Activated naive CD4-positive, alpha-beta T cell treated with Interleukin-2 at 50 U/mL for 16 hours (primary cell): ENCODE data around the gene PRKAG1.

ENCODE experiments used
- DNase-seq: peaks from one replicate; pipeline ENCODE4 v3.0.0-alpha.2; 2020

PRKAG1 gene

GRCh38 chr12:48980389-48980952 is 38.1 kb downstream of the PRKAG1 start:
- DNase-seq, result peak; percentile 49

DNA sequence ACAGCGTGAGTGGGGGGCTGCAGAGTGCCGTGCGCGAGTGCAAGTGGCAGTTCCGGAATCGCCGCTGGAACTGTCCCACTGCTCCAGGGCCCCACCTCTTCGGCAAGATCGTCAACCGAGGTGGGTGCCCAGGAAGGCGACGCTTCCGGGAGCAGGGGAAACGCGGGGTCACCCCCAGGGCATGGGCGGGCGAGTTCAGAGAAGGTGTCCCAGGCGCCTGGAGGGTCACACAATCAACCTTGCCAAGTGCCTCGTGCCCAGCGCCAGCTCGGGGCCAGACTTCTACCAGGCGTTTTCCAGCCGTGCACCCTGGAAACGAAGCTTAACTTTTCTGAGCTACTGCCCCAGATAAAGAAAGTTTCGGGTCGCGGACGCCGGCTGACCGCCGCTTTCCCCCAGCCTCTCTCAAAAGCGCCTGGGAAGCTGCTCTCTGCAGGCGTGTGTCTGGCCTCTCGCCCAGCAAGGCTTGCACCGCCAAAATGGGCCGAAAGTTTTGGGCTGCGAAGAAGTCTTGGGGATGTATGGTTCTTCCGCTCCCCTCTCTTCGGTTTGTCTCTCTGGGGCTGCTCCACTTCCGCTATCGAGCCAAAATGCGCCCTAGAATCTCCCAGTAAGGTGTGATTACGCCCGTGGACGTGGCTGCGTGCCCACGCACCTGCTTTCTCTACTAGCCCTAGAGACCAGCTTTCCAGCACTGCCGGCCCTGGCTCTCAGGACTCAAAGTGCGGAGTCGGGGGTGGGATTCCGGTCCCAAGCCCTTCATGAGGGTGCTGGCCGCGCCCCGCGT is 38.8 kb downstream of the PRKAG1 start:
- peak; percentile 40 for DNase-seq

GRCh38 chr12:48978741-48979601 is 39.6 kb downstream of the PRKAG1 start:
- peak; percentile 18 for DNase-seq

- DNase-seq, result peak; percentile 24
Observed at GRCh38 chr12:48978291-48978740, 40.3 kb downstream of the PRKAG1 start, which contains the start of gene WNT1. WNT1 (plus strand) TSS chr12:48978322; CDS start chr12:48978651, 329 bp downstream.

- DNase-seq, result peak; percentile 87
Observed at GRCh38 chr12:48977290-48978281, 41.0 kb downstream of the PRKAG1 start.

GRCh38 chr12:48973941-48974673 is 44.5 kb downstream of the PRKAG1 start:
- peak; percentile 44 for DNase-seq

GRCh38 chr12:48973531-48973930 is 45.0 kb downstream of the PRKAG1 start:
- DNase-seq, result no peak

- DNase-seq, result no peak
Observed at GRCh38 chr12:48972952-48973483, 45.6 kb downstream of the PRKAG1 start.

GRCh38 chr12:48972213-48972951 is 46.2 kb downstream of the PRKAG1 start:
- peak; percentile 58 for DNase-seq

GRCh38 chr12:48970702-48971334 is 47.8 kb downstream of the PRKAG1 start:
- no peak for DNase-seq

DNA sequence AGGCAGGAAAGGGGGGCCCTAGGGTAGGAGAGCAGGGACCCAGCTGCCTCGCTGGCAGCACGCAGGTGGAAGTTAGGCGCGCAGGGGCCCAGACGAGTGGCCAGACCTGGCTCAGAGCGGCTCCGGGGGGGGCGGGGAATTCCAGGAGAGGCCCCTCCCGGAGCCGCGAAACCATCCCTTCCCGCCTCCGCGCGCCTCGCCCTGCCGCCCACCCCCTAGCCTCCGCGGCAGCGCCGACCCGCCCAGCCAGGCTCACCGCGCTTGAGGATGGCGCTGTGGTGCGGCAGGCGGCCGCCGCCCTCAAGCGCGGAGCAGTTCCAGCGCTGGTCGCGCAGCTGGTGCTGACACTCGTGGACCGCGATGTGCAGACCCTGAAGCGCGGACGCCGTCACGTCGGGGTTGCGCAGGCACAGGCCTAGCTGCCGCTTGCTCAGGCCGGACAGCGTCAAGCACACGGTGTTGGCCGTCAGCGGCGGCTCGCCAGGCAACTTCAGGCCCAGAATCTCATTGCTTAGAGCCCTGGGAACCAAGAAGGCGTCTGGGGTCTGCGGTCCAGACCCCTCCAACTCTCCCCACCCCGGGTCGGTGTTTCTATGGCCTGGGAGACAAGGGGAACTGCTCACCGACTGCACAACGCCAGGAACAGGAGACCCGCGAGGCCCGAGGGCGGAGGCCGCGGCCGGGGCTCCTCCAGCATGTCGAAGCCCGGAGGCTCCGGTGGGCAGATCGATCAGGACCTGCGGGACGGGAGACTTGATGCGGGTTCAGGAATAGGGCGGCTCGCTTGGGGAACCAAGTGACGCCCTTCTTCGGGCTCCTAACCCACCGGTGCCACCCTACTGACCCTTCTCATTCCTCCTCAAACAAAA is 48.5 kb downstream of the PRKAG1 start:
- peak; percentile 55 for DNase-seq

- DNase-seq, result no peak
Observed at GRCh38 chr12:48969160-48969771, 49.3 kb downstream of the PRKAG1 start.

DNA sequence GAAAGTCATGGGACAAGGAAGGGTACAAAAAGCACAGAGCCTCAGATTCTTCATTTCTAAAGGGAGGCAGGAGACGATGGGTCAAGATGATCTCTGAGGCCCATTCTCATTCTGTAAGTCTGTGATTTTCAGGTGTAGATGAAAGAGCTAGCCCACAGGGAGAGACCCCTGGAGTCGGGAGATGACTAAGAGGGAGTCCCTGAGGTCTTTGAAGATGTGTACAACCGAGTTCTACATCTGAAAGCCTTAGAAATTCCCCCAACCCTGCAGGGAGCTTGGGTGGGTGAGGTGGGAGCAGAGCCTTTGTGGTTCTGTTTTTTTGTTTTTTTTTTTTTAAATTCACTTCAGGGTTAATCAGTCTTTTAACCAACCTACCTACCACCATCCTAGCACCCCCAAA is 50.1 kb downstream of the PRKAG1 start:
- DNase-seq, result no peak

DNA sequence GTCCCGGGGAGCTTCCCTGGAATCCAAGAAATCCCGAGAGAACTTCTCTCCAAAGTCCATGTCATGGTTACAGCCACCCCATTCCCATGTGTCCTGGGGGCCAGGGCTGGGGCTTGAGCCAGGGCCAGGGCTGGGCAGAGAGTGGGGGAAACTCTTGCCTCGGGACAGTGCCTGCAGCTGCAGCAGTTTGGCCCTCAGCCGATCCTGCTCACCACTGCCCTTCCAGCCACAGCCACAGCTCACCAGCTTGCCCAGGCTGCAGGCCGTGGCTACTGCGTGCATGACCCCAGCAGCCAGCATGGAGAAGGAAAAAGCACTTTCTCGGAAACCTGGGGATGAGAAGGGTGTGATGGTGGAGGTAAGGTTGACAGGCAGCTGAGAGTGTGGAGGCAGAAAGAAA is 50.6 kb downstream of the PRKAG1 start:
- no peak for DNase-seq

DNA sequence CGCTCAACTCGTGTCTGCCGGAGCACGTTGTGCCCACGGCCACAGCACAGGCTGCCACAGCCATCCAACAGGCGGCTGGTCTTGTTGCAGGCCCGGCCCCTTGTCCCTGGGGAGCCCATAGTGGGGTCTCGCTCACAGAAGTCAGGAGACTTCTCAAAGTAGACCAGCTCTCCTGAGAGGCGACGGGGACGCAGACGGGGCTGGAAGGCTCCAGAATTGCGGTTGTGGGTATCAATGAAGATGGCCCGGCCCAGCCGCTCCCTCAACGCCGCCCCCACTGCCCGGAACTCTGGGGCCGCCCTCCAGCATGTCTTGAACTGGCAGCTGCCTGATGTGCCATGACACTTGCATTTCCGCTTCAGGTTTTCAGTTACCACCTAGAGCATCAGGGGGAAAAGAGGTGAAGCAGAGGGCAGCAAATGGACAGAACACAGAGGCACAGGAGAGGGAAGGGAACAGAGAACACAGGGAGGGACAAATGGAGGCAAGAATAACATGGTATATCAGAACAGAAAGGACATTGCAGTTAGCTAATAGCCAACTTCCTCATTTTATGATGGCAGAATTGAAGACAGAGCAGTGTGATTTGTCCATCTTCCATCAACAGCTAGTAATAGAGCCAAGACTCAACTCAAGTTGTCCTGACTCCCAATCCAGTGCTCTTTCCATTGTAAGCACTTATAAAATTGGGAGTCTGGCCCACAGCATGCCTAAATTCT is 52.2 kb downstream of the PRKAG1 start:
- no peak for DNase-seq

DNA sequence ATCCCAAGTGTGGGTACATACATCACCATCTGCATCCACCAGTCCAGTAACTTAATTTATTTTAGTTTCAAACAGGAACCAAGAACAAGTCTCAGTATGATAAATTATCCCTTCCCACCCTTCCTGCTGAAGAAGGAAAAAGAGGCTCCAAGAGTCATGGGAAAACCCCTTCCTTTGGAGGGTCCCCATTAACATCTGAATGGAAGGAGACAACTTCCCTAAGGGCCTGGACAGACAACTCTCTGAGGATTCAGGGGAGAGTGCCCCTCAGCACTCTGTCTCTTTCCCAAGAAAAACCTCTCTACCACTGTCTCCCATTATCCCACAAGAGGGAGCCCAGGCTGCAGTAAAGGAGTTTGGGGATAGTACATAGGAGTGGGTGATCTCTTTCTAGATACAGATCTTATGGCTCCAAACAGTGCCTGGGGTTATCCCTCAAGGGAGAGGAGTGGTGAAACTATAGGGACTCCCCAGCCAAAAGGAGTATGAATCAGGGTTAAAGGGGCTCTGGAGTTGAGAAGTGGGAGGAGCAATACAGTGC is 53.2 kb downstream of the PRKAG1 start:
- DNase-seq, result no peak

DNA sequence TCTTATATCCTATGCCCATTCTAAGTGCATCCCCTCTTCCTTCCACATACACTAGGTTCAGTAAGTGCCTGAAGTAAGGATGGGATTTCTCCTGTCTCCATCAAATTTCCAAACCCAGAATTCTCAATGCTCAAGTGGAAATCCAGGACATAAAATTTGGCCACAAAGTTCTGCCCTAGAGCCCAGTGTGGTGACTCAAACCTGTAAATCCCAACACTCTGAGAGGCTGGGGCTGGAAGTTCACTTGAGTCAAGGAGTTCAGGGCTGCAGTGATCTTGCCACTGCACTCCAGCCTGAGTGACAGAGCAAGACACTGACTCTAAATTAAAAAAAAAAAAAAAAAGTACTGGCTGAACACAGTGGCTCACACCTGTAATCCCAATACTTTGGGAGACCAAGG is 56.8 kb downstream of the PRKAG1 start:
- DNase-seq, result no peak
